SW 1271 (cell line): Measurements from ENCODE around the gene OR2A7.
"Not testable (repeated sequence)": the region's sequence is repeated elsewhere in the genome, so short reads cannot be mapped to it uniquely, and the experiment has no call there.

ENCODE experiments used
- DNase-seq, 2 experiments: peaks; one replicate each; lab custom pipeline; 2025; lab: John Stamatoyannopoulos, UW

OR2A7 gene

DNA sequence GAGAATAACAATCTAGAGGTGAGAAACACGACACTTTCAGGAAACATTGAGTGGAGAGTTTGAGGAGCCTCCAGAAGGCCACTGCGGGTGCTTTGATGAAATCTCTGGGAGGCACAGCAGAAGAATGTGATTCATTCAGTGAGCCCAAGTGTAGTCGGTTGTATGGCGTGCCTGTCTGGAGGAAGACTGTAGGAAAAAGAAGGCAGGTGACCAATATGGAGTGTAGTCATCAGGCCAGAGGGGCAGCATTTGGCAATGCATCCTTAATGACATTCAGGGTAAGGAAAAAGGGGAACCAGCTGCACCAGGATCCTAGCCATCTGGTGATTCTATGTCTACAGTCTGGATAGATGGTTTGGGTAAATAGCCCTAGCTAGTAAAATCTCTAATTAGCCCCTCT is 12.3 kb downstream of the OR2A7 start:
- not testable (repeated sequence) for DNase-seq

DNA sequence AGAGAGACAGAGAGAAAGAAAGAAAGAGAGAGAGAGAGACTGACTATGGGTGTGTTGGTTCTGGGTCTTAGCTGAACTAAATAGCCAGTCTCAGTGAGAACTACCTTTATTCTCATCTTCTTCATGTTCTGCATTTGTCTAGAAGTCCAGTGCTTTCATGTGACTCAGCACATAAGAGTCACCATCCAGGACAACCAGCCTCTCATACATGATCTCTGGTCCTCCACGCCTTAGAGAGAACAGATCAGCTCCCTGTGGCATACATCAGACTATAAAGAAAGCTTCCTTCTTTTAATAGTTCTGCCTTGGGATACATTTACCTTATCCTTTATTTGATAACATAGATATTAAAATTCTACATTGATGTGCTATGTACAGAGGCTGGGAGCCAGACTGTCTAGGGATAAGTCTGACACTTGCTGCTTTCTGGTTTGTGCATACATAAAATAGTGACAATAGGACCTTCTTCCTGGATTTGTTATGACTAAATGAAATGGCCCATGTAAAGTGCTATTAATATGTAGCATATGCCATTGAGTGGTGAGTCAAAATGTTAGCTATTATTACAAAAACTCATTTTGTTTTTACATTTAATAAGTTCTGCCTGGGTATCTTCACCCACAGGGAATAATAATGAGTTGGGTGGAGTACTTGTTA is 16.8 kb downstream of the OR2A7 start:
- not testable (repeated sequence) for DNase-seq

GRCh38 chr7:144246967-144247366 is 17.6 kb downstream of the OR2A7 start:
- DNase-seq = not testable (repeated sequence)

DNA sequence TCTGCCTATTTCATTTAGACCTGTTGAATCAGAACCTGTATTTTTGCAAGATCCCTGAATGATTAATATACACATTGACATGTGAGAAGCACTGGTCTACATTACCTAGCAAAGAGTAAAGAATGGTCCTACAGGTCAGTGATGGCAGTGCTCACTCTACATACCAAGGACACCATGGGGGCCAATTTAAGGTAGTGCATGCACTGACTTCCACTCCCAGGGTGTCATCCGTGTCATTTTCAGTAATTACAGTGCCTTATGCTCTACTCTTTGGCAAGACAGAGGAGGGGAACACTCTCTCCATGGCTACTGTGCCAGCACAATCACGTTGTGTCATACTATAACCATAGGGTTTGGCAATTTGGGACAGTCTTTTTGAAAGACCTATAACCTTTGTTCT is 19.2 kb downstream of the OR2A7 start:
- not testable (repeated sequence) for DNase-seq

DNA sequence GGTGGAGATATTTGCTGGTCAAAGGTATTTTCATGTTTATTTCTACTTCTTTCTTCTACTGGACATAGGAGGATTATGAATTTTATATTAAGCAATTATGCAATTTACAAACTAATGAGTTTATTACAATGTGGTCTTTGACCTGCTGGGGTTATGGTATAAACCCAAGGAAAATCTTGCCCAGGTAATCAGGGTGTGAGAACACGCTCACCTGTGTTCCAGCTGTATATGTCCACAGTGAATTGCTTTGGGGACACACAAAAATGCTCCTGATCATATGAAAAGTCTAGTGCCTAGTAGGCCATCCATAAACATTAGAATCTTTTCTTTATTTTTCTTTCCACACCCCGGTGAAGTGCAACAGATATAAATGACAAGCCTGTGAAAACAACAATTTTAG is 25.2 kb downstream of the OR2A7 start, which contains the start of gene OR2A42:
OR2A42 (minus strand) TSS at position 241 of the 400 bp plus-strand sequence. CDS start 6,762 bp downstream, outside the sequence.
- not testable (repeated sequence) for DNase-seq

GRCh38 chr7:144238530-144239082 is 26.0 kb downstream of the OR2A7 start:
- not testable (repeated sequence) for DNase-seq

DNA sequence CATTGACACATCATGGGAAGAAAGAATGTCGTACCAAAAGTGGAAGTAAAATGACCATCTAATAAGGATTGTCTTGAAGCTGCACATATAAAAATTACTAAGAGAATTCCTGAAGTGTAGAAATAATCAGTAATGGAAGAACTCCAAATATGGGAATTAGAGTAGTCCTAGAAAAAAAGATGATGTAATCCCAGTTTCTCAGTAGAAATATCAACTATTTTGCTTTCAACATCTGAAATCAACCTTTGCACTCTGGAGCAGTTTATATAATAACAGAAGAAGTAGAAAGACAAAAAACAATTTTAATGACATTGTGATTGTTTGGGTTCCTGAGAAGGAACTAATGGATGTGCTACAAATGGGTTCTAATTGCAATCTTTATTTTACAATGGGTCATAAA is 31.6 kb downstream of the OR2A7 start:
- DNase-seq = not testable (repeated sequence)

- not testable (repeated sequence) for DNase-seq
These were observed 33.6 kb downstream of the OR2A7 start for GRCh38 chr7:144231027-144231426.

GRCh38 chr7:144228810-144229209 is 35.8 kb downstream of the OR2A7 start:
- not testable (repeated sequence) for DNase-seq

DNA sequence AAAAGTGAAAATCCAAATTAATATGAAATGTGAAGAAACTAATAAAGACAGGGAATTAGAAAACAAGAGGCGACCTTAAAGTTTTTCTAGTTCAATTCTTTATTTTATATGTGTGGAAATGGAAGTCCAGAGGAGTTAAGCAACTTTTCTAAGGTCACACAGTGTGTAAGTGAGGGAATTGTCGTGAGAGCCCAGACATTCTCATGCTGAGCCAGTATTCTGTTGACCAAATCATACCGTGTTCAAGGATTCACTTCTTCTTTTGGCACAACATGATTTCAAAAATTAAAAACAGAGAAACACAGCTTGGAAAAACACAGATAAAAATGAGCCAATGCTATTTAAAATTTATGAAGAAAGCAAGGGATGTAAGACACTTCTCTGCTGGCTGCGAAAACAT is 37.7 kb downstream of the OR2A7 start:
- DNase-seq = not testable (repeated sequence)

DNA sequence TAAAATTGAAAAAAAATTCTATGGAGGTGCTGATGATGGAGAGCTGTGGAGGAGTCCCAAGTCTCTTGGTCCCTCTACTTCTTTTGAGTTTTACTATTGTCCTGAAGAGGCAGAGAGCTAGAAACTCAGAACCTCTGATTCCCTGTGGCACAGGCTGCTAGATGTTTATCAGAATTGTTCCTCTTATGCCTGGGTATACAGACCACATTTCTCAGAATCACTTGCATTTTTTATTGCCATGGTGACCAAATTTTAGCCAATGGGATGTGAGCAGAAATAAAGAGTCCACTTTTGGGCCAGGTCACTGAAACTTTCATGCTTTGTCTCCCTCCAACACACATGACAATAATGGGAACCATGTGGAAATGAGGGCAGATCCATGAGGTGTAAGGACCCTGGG is 40.9 kb downstream of the OR2A7 start:
- DNase-seq = not testable (repeated sequence)

DNA sequence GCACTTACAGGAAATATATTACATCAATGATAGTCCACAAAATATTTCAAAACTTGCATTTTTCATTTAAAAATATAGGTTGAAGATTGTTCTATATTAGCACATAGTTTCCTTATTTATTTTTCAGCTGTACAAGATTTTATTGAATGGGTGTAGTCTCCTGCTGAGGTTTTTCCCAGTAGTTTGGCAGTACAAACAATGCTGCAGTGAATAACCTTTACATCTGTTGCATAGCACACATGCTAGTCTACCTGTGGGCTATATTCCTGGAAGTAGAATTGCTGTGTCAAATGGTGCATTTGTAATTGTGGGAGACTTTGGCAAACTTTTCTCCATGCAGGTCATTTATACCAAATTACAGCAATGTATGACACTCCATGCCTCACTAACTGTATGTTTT is 44.1 kb downstream of the OR2A7 start:
- DNase-seq = not testable (repeated sequence)

GRCh38 chr7:144219149-144219548 is 45.4 kb downstream of the OR2A7 start:
- not testable (repeated sequence) for DNase-seq

- DNase-seq = not testable (repeated sequence)
These were observed 46.0 kb downstream of the OR2A7 start for GRCh38 chr7:144218581-144218980.

DNA sequence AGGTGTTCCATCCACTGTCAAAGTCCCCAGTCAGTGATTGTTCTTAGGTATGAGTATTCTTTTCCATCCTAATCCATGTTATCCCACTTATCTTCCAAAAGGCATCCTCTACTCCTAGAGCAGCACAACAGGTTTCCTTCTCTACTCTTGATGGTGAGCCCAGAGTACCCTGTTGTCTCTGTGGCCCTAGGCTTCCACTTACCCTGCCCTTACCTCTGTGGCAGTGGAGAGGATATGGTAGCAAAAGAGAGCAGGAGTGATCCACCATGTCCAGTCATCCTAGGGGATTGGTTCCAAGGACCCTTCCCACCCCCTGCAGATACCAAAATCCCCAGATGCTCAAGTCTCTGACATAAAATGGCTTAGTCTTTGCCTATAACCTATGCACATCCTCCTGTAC is 47.4 kb downstream of the OR2A7 start:
- not testable (repeated sequence) for DNase-seq
